Suprapubic skin (tissue), 4 donors: ENCODE results near the gene KCNK13.

Source experiments
- POLR2A ChIP-seq, 2 donors: fragments of 450-650 bp; IDR thresholded peaks; one replicate each; pipeline ENCODE4 v1.6.1; 2017; ENCODE audit warnings: antibody characterized with exemption in 2 of 2, mild to moderate bottlenecking in 2 of 2, moderate library complexity in 2 of 2
- POLR2AphosphoS5 ChIP-seq, 3 donors: sonication (generic); formaldehyde crosslinking; IDR thresholded peaks; one replicate each; pipeline ENCODE4 v1.6.1; 2017; ENCODE audit warnings: antibody characterized with exemption in 3 of 3
- TF ChIP-seq, protein P1 (sequence below), 2 donors: fragments of 200-600 bp in 1 of 2; fragments of 450-650 bp in 1 of 2; sonication (generic) in 1 of 2; IDR thresholded peaks; one replicate each; pipeline ENCODE4 v1.5.1; 2016 to 2019; ENCODE audit warnings: antibody characterized with exemption in 2 of 2, mild to moderate bottlenecking in 1 of 2, moderate library complexity in 1 of 2

DNA sequence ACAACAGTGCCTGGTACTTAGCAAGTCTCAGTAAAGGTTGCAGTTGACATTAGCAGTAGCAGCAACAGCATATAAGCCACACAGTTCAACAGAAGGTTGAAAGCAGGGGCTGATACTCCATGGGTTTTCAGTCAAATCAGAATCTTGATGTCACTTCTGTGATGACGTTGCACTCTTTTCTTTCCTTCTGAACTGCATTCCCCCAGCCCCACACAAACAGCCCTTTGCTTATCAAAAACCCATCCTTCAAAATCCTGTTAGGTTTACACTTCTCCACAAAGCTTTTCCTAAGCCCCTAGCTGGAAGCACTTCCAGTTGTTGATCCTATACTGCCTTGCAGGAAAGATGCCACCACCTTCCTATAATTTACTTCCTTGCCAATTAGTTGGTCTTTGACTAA is 34.0 kb upstream of the KCNK13 start:
- TF ChIP-seq, protein P1, sequence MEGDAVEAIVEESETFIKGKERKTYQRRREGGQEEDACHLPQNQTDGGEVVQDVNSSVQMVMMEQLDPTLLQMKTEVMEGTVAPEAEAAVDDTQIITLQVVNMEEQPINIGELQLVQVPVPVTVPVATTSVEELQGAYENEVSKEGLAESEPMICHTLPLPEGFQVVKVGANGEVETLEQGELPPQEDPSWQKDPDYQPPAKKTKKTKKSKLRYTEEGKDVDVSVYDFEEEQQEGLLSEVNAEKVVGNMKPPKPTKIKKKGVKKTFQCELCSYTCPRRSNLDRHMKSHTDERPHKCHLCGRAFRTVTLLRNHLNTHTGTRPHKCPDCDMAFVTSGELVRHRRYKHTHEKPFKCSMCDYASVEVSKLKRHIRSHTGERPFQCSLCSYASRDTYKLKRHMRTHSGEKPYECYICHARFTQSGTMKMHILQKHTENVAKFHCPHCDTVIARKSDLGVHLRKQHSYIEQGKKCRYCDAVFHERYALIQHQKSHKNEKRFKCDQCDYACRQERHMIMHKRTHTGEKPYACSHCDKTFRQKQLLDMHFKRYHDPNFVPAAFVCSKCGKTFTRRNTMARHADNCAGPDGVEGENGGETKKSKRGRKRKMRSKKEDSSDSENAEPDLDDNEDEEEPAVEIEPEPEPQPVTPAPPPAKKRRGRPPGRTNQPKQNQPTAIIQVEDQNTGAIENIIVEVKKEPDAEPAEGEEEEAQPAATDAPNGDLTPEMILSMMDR (IDR thresholded peaks at IDR 0.05): no peak
- TF ChIP-seq POLR2AphosphoS5 (IDR thresholded peaks at IDR 0.05): no peak
- no peak for TF ChIP-seq POLR2A (IDR thresholded peaks at IDR 0.05)
